Cerebellar cortex (tissue), 1 donor: ENCODE data around the gene HMCN2.

ENCODE experiments used
- DNase-seq: peaks from one replicate; pipeline ENCODE4 v3.0.0-alpha.2; 2015; ENCODE audit warnings: low spot score

Gene HMCN2

DNA sequence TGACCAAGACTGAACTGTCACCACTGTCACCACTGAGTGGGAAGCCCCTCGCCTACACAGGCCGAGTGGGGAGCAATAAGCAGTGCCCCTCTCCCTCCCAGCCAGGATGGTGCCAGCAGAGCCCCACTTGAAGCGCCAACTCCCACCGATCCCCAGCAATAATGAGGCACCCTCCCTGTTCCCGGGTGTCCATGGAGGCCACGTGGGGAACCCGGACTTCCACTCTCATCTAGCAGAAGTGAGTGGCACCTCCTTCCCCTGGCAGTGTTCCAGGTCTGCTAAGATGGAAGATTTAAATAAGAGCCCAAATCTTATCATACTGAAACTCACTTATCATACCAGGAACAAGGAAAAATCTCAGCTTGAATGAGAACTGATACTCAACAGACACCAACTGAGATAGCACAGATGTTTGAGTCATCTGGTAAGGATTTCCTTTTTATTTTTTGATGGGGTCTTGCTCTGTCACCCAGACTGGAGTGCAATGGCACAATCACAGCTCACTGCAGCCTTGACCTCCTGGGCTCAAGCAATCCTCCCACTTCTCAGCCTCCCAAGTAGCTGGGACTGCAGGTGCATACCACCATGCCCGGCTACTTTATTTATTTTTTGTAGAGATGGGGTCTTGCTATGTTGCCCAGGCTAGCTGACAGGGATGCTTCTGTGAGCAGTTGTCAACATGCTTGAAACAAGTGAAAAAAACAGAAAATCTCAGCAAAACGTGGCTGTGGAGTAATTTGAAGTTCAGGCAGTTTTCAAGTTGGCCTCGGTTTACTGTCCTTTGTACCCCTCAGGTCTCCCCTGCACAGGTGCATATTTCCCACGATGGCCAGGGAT lies 149.6 kb downstream of the HMCN2 start:
- no peak for DNase-seq

DNA sequence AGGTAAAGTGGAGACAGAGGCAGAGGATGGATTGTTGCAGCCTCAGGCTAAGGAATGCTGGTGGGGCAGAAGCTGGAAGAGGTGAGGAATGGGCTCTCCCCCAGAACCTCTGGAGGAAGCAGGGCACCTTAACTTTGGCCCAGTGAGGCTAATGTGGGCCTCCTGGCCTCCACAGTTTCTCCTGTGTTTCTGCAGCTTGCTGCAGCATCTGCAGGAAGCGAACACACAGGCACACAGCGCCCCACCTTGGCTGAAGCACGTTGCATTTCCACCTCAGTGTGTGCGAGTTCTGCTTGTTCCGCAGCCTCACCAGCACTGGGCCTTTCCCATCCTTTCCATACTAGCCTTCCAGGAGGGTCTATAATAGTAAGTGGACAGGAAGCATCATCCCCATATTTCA lies 152.0 kb downstream of the HMCN2 start:
- no peak for DNase-seq

DNA sequence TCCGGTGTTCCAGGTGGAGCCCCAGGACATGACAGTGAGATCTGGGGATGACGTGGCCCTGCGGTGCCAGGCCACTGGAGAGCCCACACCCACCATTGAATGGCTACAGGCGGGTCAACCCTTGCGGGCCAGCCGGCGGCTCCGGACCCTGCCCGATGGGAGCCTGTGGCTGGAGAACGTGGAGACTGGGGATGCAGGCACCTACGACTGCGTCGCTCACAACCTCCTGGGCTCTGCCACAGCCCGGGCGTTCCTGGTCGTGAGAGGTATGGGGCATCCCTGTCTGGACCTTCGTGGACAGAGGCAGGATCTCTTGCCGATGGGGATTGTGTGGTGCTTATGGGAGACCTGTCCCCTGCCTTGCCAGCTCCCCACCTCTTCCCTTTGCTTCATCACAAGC lies 153.2 kb downstream of the HMCN2 start:
- DNase-seq, result no peak

DNA sequence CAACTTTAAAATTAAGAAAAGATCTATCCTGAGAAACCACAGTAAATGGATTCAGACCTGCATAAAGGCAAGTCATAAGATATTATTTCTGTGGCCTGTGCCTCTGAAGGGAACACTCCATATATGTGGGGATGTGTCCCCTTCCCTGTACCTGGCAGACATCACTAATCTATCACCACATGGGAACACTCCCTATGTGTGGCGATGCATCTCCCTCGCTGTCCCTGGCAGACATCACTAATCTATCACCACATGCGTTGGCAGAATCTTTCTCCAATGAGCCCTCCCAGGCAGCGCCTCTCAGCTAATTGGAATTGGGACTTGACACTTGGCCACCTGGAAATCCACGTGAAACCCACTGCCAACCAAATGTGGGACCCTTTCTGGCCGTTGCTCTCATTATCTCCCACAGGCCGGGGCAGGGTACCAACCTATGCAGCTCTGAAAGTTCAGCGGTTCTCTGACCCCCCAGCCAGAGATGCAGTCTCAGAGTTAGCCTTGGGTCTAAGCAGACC lies 154.0 kb downstream of the HMCN2 start:
- no peak for DNase-seq

DNA sequence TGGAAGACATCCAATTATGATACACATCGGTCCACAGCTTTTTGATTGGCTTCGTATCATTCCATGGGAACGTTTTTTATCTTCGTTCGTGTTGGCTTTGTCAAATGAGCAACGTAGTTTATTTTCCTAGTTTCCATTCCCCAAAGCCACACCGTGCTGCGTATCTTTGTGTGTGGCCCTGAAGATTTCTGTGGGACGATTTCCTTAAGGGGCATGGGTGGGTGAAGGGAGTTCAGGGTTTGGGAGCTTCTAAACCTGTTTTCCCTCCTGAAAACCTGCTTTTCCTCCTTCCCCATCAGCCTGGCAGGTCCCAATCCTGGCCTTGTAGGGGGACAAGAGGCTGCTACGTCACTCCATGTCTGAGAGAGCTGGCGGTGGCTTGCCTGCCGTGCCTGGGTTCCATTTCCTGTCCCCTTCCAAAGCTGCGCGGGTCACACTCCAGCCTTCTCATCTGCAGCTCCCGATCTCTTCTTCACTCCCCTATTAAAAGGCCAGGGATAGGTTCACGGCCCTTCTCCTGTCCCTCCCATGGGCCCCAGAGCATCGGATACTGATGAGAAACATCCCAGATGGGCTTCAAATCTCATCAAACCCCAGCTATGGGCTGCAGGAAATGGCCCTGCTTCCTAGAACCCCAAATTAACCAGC lies 155.7 kb downstream of the HMCN2 start:
- no peak for DNase-seq

DNA sequence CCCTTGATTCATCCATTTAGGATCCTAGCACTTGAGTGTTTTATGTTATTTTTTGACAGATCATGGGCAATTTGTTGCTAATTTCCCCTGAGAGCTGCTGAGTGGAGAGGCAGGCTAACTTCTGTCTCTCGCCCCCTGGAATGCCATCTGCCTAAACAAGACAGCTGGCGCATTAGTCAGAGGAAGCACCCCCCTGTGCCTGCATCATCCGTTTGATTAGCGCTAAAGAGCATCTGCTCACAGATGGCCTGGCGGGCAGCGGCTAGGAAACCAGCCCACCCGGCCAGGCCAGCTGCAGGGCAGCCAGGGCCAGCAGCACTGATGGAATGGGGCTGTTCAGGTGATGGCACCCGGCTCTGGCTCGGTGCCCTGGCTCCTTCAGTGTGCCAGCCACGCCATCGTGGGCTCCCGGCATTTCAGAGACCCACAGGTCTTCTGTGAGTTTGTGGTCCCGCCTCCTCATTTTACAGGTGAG lies 156.3 kb downstream of the HMCN2 start:
- no peak for DNase-seq

DNA sequence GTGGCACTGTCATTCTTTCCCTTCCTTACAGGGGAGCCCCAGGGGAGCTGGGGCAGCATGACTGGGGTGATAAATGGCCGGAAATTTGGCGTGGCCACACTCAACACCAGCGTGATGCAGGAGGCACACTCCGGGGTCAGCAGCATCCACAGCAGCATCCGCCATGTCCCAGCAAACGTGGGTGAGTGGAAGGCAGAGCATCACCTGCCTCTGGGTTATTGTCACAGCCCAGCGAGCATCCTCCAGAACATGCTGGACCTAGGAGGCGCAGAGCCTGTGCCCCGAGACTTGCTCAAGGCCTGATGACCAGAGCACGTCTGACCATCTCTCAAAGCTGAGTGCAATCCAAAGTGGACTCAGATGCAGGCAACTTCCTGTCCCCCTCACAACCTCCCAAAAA lies 157.0 kb downstream of the HMCN2 start:
- DNase-seq, result no peak

DNA sequence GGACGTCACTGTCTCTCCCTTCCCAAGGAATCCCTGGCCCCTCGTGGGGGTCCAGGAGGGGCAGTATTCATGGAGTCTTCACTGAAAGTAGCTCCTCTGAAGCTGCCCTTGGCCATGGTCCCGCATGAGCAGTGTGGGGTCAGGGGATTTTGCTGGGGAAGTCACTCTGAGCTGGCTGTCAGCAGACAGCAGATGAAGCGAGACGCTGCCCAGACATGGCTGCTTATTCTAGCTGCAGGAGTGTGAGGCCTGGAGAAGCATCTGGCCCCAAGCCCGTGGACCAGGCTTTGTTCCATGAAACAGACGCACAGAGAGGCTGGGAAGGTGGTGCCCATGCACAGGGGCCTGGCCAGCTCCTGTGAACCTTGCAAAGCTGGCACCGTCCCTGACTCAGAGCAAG lies 157.7 kb downstream of the HMCN2 start:
- peak; percentile 93 for DNase-seq

DNA sequence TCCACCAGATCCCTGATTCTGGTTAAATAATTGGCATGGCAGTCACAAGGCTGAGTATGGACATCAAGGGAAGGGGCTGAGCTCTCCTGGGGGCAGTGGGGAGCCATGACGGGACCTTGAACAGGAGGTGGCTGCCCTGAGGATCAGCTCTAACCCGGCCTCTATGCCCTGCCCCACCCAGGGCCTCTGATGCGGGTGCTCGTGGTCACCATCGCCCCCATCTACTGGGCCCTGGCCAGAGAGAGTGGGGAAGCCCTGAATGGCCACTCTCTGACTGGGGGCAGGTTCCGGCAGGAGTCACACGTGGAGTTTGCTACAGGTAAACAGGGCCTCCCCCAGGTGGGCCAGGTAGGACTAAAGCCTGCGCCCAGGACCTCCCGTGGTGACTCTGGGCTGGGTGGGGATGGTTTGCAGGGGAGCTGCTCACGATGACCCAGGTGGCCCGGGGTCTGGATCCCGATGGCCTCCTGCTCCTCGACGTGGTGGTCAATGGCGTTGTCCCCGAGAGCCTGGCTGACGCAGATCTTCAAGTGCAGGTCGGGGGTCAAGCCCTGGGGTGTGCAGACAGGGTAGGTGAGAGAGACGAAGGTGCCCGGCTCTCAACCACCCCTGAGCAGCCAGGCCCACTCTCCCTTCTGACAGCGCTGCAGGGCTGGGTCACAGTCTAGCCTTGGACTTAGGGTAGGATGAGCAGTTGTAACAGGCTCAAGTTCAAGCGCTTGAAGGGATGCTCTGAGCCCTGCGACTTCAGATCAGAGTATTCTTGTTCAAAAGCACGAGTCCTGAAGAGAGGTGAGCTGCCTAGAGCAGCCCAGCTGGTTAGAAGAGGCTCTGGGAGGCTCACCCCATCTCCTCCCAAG lies 159.3 kb downstream of the HMCN2 start:
- DNase-seq, result no peak

DNA sequence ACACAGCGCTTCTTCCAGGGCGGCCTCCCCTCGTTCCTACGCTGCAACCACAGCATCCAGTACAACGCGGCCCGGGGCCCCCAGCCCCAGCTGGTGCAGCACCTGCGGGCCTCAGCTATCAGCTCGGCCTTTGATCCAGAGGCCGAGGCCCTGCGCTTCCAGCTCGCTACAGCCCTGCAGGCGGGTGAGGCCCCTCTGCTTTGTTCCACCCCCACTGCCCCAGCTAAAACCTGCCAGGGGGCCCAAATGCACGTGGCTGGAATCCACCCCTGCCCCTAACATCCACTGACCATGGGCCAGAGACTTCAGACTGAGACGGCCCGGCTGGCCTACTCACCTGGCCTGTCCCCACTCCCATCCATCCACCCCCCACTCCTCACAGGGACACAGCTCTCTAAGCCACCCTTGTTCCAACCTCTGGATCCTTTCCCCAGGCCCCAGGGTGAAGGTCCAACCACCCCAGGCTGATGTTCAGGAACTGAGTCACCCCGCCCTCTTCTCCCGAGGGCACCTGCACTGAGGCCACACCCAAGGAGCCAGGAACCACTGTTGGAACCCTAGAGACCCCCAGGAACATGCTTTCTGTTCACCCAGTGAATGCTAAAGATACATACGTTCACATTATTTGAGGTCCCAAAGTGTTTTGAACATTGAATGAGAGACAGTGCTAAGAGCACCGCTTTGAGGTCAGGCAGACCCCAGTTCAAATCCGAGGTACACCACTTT lies 160.3 kb downstream of the HMCN2 start:
- DNase-seq, result no peak

DNA sequence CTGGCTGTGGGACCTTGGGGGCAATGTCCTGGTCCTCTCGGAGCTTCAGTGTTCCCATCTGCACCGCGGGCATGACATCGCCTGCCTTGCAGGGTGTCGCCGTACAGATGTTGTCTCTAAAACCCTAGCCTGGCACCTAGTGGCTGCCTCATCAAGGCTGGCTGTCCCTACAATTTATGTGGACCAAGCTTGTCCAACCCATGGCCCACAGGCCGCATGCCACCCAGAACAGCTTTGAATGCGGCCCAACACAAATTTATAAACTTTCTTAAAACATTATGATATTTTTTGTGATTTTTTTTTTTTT lies 160.9 kb downstream of the HMCN2 start:
- DNase-seq, result no peak

DNA sequence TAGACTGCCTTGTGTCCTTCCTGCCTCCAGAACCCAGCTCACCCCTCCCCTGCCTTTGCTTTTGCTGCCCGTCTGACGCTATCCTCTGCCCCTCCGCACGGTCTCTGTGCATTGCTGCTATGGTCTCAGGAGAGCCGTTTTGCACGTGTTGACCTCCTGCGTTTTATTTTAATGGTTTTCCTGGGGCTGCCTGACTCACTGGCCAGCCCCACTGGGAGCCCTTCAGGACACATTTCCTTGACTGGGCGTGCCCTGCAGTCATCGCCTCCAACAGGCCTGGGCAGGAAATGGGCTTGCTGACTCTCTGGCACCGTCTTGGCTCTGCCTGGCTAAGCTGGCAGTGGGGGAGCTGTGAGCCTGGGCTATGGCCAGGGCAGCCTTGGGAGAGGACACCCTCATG lies 161.3 kb downstream of the HMCN2 start:
- peak; percentile 90 for DNase-seq

DNA sequence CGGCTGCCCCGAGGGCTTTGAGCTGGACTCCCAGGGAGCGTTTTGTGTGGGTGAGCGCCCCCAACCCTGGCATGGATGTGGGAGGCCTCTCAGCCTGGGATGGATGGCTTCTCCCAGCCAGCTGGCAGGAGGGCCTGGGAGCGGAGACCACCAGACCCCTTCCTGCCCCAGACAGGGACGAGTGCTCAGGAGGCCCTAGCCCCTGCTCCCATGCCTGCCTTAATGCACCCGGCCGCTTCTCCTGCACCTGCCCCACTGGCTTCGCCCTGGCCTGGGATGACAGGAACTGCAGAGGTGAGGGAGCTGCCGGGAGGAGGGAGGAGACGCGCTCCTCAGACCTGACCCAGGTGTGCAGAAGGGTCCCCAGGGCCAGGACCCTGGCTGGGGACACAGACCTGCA lies 161.8 kb downstream of the HMCN2 start:
- no peak for DNase-seq

DNA sequence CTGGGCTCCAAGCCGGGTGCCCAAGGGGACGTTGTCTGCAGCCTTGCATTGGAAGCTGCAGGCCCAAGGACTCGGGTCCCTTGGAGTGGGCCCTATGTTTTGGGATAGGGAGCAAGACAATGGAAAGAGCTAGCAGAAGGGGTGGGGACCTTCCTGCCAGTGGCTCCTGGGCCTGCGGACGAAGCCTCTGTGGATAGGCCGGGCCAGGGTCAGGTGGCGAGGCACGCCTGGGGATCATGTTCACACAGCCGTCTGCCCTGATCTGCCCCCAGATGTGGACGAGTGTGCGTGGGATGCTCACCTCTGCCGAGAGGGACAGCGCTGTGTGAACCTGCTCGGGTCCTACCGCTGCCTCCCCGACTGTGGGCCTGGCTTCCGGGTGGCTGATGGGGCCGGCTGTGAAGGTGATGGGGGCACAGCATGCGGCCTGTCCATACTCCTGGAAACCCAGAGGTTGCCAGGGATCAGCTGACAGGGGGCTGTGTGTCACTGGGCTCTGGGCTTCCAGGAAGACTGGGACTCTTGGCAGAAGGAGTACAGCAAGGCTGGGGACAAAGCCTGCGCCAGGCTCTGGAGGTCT lies 162.6 kb downstream of the HMCN2 start:
- no peak for DNase-seq

DNA sequence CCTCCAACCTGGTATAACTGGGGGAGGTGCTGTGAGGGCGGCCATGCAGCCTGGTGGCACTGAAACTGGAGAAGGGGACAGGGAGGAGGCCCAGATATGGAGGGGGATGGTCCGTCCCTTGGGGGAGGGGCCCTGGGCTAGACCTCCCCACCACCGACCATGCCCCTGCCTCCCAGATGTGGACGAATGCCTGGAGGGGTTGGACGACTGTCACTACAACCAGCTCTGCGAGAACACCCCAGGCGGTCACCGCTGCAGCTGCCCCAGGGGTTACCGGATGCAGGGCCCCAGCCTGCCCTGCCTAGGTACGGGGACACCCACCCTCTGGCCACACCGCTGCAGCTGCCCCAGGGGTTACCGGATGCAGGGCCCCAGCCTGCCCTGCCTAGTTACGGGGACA lies 163.8 kb downstream of the HMCN2 start:
- no peak for DNase-seq

DNA sequence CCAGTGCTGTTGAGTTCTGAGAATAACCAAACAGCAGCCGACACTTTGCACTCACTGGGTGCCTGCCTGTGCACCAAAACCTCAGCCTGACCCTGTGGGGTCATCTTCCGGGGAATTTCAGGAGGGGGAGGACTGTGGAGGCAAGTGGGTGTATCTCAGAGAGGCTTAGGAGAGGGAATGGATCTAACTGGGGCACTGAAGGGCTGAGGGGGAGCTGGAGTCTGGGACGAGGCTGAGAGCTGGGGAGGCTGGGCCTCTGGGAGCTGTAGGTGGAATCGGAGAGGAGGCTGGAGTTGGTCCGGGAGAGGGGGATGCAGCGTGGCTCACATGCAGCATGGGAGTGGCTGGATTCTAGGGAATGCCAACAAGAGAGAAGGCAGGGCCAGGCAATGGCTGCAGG lies 164.3 kb downstream of the HMCN2 start:
- no peak for DNase-seq

DNA sequence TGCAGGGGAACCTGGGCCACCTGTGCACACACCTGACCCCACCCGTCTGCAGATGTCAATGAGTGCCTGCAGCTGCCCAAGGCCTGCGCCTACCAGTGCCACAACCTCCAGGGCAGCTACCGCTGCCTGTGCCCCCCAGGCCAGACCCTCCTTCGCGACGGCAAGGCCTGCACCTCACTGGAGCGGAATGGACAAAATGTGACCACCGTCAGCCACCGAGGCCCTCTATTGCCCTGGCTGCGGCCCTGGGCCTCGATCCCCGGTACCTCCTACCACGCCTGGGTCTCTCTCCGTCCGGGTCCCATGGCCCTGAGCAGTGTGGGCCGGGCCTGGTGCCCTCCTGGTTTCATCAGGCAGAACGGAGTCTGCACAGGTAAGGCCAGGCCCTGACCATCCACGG lies 164.7 kb downstream of the HMCN2 start:
- no peak for DNase-seq

DNA sequence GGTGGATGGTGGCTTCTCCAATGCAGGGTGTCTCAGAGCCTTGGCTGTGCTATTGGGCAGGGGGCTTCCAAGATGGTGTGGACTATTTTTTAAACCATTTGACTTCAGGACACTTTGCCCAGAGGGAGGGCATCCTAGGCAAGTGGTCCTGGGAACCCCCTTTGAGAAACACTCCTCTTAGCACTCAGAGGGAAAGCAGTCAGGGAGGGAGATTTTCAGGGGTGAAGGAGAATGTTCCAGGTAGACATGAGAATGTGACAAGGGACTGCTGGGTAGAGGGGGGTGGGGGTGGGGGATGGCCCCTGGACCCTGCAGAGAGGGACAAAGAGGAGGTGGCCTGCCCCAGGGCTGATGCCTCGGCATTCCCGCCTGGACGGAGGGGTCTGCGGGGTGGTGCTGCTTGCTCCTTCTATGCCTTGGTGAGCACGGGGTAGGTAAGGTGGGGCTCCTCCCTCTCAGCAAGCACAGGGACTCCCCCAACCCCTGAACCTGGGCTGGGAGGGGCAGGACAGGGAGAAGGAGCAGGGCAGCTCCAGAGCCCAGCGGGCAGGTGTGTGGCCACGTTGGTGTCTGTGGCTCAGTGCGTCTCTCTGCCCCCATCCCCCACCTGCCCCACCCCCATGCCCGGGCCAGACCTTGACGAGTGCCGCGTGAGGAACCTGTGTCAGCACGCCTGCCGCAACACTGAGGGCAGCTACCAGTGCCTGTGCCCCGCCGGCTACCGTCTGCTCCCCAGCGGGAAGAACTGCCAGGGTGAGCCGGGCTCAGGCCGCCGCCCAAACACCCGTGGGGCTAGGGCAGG lies 165.4 kb downstream of the HMCN2 start:
- no peak for DNase-seq

DNA sequence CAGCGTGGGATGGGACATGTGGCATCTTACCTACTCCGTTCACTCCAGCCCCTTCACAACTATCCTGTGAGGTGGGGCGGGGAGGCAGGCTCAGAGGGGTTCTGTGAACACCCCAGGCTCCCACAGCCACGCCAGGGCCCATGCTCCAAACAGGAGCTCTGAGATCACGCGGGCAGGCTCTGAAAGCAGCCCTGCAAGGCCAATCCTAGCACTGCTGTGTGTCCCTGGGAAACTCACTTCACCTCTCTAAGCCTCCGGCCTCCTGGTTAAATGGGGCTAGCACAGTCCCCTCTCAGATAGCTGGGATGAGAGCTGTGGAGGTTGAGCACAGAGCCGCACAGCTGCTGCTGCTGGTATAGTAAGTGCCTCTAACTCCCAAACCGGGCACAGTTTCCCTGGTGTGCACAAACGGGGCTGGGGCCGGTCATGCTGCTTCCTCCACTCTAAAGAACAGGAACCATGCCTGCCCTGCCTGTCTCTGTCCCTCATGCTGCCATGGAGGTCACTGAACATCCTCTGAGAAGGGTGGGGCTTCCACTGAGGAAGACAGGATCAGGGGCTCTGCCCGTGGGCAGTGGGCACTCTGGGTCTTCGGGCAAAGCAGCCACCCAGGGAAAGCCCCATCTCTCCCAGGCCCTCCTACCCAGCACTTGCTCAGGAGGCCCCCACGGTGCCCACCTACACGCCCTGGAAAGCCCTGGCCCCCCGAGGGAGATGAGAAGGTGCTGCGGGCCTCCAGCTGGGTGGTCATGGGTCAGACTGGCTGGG lies 166.2 kb downstream of the HMCN2 start:
- DNase-seq, result no peak

DNA sequence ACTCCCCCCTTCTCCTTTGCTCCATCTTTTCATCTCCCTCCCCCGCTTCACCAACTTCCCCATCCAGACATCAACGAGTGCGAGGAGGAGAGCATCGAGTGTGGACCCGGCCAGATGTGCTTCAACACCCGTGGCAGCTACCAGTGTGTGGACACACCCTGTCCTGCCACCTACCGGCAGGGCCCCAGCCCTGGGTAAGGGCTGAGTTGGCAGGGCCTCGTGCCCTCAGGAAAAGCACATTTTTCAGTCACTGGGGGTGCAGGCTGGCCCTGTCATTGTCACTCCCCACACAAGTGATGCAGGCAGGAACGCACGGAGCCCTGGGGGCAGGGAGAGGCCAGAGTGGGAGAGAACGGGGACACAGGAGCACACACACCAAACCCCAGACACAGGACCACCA lies 166.8 kb downstream of the HMCN2 start:
- DNase-seq, result no peak
